ENCODE measurements around the gene RASIP1. TPM values are rescaled to one million over a fixed set of nuclear protein-coding genes. Genes with fewer than 3 reads are reported as not detected.
"Not testable (repeated sequence)": the region's sequence is repeated elsewhere in the genome, so short reads cannot be mapped to it uniquely, and the experiment has no call there.

The RASIP1 gene
- 10 to 100 TPM; 15.4 to 31.2 TPM for total RNA-seq
- 1 to 10 TPM; 1.8 to 3.4 TPM for polyA plus RNA-seq
- long read RNA-seq, donor 1, partial matches to known transcripts, result 10 of 16 reads
- long read RNA-seq, donor 1, other reads (novel, unspliced or antisense), result 4 of 16 reads
- long read RNA-seq, donor 2, transcript RASIP1-201 (12 exons, 3,308 nt), result major isoform, 24 of 66 reads
- long read RNA-seq, donor 2, partial matches to known transcripts, result 27 of 66 reads
- long read RNA-seq, donor 2, other reads (novel, unspliced or antisense), result 14 of 66 reads

- Histone ChIP-seq H3K36me3 (ENCODE audit: control insufficient read depth in 1 of 2, insufficient read depth in 2 of 2, low read length in 1 of 2) (no peaks in the 10 kb centered on the region), H3K9me3 (ENCODE audit: control insufficient read depth, low read length) (no peaks in the 10 kb centered on the region), H3K4me1 (ENCODE audit: control insufficient read depth in 1 of 2, insufficient read depth in 2 of 2, low read length in 2 of 2) (no peaks in the 10 kb centered on the region), H3K27ac (ENCODE audit: low read depth in 1 of 2, low read length in 2 of 2) (no peak within 1 kb of the TSS), H3K4me3 (ENCODE audit: low read length in 2 of 2) (no peak within 1 kb of the TSS), H3K27me3 (ENCODE audit: control insufficient read depth in 1 of 2, insufficient read depth in 2 of 2, low read length in 1 of 2) (no peaks in the 10 kb centered on the region)
- peak; percentile 21 for ATAC-seq (ENCODE audit: low FRiP score)
- no peak for DNase-seq
- intact Hi-C loops (cut with DNase I), result no loop called here
- WGBS, 2 donors, result 84 to 88% methylated on average over 26 to 27 of the region's 27 CpGs
These were observed at the start of gene RASIP1 for GRCh38 chr19:48740164-48740972. RASIP1 (minus strand) TSS chr19:48740610; CDS start chr19:48740282, 328 bp downstream.

GRCh38 chr19:48787331-48787730, 46.9 kb upstream of the RASIP1 start:
- not testable (repeated sequence) for H3K9me3 ChIP-seq (ENCODE audit: control insufficient read depth, low read length); H3K27me3 ChIP-seq (ENCODE audit: control insufficient read depth in 1 of 2, insufficient read depth in 2 of 2, low read length in 1 of 2); H3K4me1 ChIP-seq (ENCODE audit: control insufficient read depth in 1 of 2, insufficient read depth in 2 of 2, low read length in 2 of 2); DNase-seq; H3K4me3 ChIP-seq (ENCODE audit: low read length in 2 of 2); ATAC-seq (ENCODE audit: low FRiP score); H3K36me3 ChIP-seq (ENCODE audit: control insufficient read depth in 1 of 2, insufficient read depth in 2 of 2, low read length in 1 of 2); H3K27ac ChIP-seq (ENCODE audit: low read depth in 1 of 2, low read length in 2 of 2)
- intact Hi-C loops (cut with DNase I), result loop anchor here in 1 of 2 donors (5.0 kb wide), 1 partner anchor 185 kb away; no protein-coding TSS in a partner anchor
- WGBS, 2 donors, result 85% methylated on average over 9 of the region's 9 CpGs

GRCh38 chr19:48786422-48786821, 46.0 kb upstream of the RASIP1 start:
- H3K4me1 ChIP-seq (ENCODE audit: control insufficient read depth in 1 of 2, insufficient read depth in 2 of 2, low read length in 2 of 2); H3K9me3 ChIP-seq (ENCODE audit: control insufficient read depth, low read length); ATAC-seq (ENCODE audit: low FRiP score); H3K27me3 ChIP-seq (ENCODE audit: control insufficient read depth in 1 of 2, insufficient read depth in 2 of 2, low read length in 1 of 2); H3K36me3 ChIP-seq (ENCODE audit: control insufficient read depth in 1 of 2, insufficient read depth in 2 of 2, low read length in 1 of 2); H3K27ac ChIP-seq (ENCODE audit: low read depth in 1 of 2, low read length in 2 of 2); H3K4me3 ChIP-seq (ENCODE audit: low read length in 2 of 2); DNase-seq: not testable (repeated sequence)
- intact Hi-C loops (cut with DNase I), result loop anchor here in 1 of 2 donors (5.0 kb wide), 1 partner anchor 186 kb away; no protein-coding TSS in a partner anchor
- 94% methylated on average over 7 of the region's 7 CpGs for WGBS, 2 donors

GRCh38 chr19:48784527-48784926, 44.1 kb upstream of the RASIP1 start:
- no peaks in the 10 kb centered on the region for H3K4me1 ChIP-seq (ENCODE audit: control insufficient read depth in 1 of 2, insufficient read depth in 2 of 2, low read length in 2 of 2)
- H3K27ac ChIP-seq (ENCODE audit: low read depth in 1 of 2, low read length in 2 of 2), result no peak overlapping the region
- ATAC-seq (ENCODE audit: low FRiP score), result no peak
- H3K4me3 ChIP-seq (ENCODE audit: low read length in 2 of 2), result no peak overlapping the region
- H3K36me3 ChIP-seq (ENCODE audit: control insufficient read depth in 1 of 2, insufficient read depth in 2 of 2, low read length in 1 of 2), result no peaks in the 10 kb centered on the region
- no peaks in the 10 kb centered on the region for H3K27me3 ChIP-seq (ENCODE audit: control insufficient read depth in 1 of 2, insufficient read depth in 2 of 2, low read length in 1 of 2)
- WGBS, 2 donors, result 61 to 62% methylated on average over 5 of the region's 5 CpGs
- no peak for DNase-seq
- intact Hi-C loops (cut with DNase I), result no loop called here
- no peaks in the 10 kb centered on the region for H3K9me3 ChIP-seq (ENCODE audit: control insufficient read depth, low read length)

- Histone ChIP-seq H3K27me3 (ENCODE audit: control insufficient read depth in 1 of 2, insufficient read depth in 2 of 2, low read length in 1 of 2) (no peaks in the 10 kb centered on the region), H3K27ac (ENCODE audit: low read depth in 1 of 2, low read length in 2 of 2) (no peak overlapping the region), H3K4me1 (ENCODE audit: control insufficient read depth in 1 of 2, insufficient read depth in 2 of 2, low read length in 2 of 2) (no peaks in the 10 kb centered on the region), H3K36me3 (ENCODE audit: control insufficient read depth in 1 of 2, insufficient read depth in 2 of 2, low read length in 1 of 2) (no peaks in the 10 kb centered on the region), H3K9me3 (ENCODE audit: control insufficient read depth, low read length) (no peaks in the 10 kb centered on the region), H3K4me3 (ENCODE audit: low read length in 2 of 2) (no peak overlapping the region)
- no peak for DNase-seq
- intact Hi-C loops (cut with DNase I), result no loop called here
- WGBS, 2 donors, result 72 to 73% methylated on average over 14 of the region's 14 CpGs
- no peak for ATAC-seq (ENCODE audit: low FRiP score)
These were observed 40.4 kb upstream of the RASIP1 start for GRCh38 chr19:48780631-48781391.

- Histone ChIP-seq H3K27ac (ENCODE audit: low read depth in 1 of 2, low read length in 2 of 2) (no peak overlapping the region), H3K4me3 (ENCODE audit: low read length in 2 of 2) (no peak overlapping the region), H3K9me3 (ENCODE audit: control insufficient read depth, low read length) (no peaks in the 10 kb centered on the region), H3K4me1 (ENCODE audit: control insufficient read depth in 1 of 2, insufficient read depth in 2 of 2, low read length in 2 of 2) (no peaks in the 10 kb centered on the region), H3K36me3 (ENCODE audit: control insufficient read depth in 1 of 2, insufficient read depth in 2 of 2, low read length in 1 of 2) (no peaks in the 10 kb centered on the region), H3K27me3 (ENCODE audit: control insufficient read depth in 1 of 2, insufficient read depth in 2 of 2, low read length in 1 of 2) (no peaks in the 10 kb centered on the region)
- 79 to 86% methylated on average over 1 of the region's 1 CpG for WGBS, 2 donors
- no peak for DNase-seq
- intact Hi-C loops (cut with DNase I), result no loop called here
- ATAC-seq (ENCODE audit: low FRiP score), result no peak
These were observed 39.2 kb upstream of the RASIP1 start for GRCh38 chr19:48779636-48780035.

GRCh38 chr19:48777720-48778119, 37.3 kb upstream of the RASIP1 start:
- DNase-seq, result no peak
- no peak for ATAC-seq (ENCODE audit: low FRiP score)
- no peaks in the 10 kb centered on the region for H3K4me1 ChIP-seq (ENCODE audit: control insufficient read depth in 1 of 2, insufficient read depth in 2 of 2, low read length in 2 of 2)
- WGBS, 2 donors, result 91% methylated on average over 12 of the region's 12 CpGs
- H3K27ac ChIP-seq (ENCODE audit: low read depth in 1 of 2, low read length in 2 of 2), result no peak overlapping the region
- H3K36me3 ChIP-seq (ENCODE audit: control insufficient read depth in 1 of 2, insufficient read depth in 2 of 2, low read length in 1 of 2), result no peaks in the 10 kb centered on the region
- no peak overlapping the region for H3K4me3 ChIP-seq (ENCODE audit: low read length in 2 of 2)
- no peaks in the 10 kb centered on the region for H3K9me3 ChIP-seq (ENCODE audit: control insufficient read depth, low read length)
- intact Hi-C loops (cut with DNase I), result no loop called here
- no peaks in the 10 kb centered on the region for H3K27me3 ChIP-seq (ENCODE audit: control insufficient read depth in 1 of 2, insufficient read depth in 2 of 2, low read length in 1 of 2)

GRCh38 chr19:48777139-48777538, 36.7 kb upstream of the RASIP1 start:
- ATAC-seq (ENCODE audit: low FRiP score) (no peak), DNase-seq (no peak)
- Histone ChIP-seq H3K27me3 (ENCODE audit: control insufficient read depth in 1 of 2, insufficient read depth in 2 of 2, low read length in 1 of 2) (no peaks in the 10 kb centered on the region), H3K4me1 (ENCODE audit: control insufficient read depth in 1 of 2, insufficient read depth in 2 of 2, low read length in 2 of 2) (no peaks in the 10 kb centered on the region), H3K9me3 (ENCODE audit: control insufficient read depth, low read length) (no peaks in the 10 kb centered on the region), H3K36me3 (ENCODE audit: control insufficient read depth in 1 of 2, insufficient read depth in 2 of 2, low read length in 1 of 2) (no peaks in the 10 kb centered on the region), H3K27ac (ENCODE audit: low read depth in 1 of 2, low read length in 2 of 2) (no peak overlapping the region), H3K4me3 (ENCODE audit: low read length in 2 of 2) (no peak overlapping the region)
- intact Hi-C loops (cut with DNase I), result no loop called here
- WGBS, 2 donors, result 92 to 94% methylated on average over 5 of the region's 5 CpGs

All from aorta (tissue), 5 donors.